AG20443 (cell line): ENCODE measurements around the gene SNAP91.
A peak's percentile ranks its signal among the peaks of the same experiment; 100 is the strongest.
"Not testable (repeated sequence)": the region's sequence is repeated elsewhere in the genome, so short reads cannot be mapped to it uniquely, and the experiment has no call there.

ENCODE experiments used
- DNase-seq: peaks from one replicate; pipeline ENCODE4 v3.0.0; 2012; ENCODE audit warnings: low spot score, mixed read lengths

Gene SNAP91

GRCh38 chr6:83615025-83615999 is 93.6 kb downstream of the SNAP91 start:
- DNase-seq: peak; percentile 39

- no peak for DNase-seq
Observed at GRCh38 chr6:83613378-83613777, 95.5 kb downstream of the SNAP91 start.

- DNase-seq: no peak
Observed at GRCh38 chr6:83609248-83609647, 99.7 kb downstream of the SNAP91 start.

GRCh38 chr6:83605517-83605916 is 103.4 kb downstream of the SNAP91 start:
- DNase-seq: no peak

GRCh38 chr6:83603551-83603950 is 105.3 kb downstream of the SNAP91 start:
- DNase-seq: no peak

GRCh38 chr6:83601119-83601518 is 107.8 kb downstream of the SNAP91 start:
- DNase-seq: no peak

GRCh38 chr6:83600459-83600858 is 108.4 kb downstream of the SNAP91 start:
- DNase-seq: no peak

GRCh38 chr6:83597511-83597910 is 111.4 kb downstream of the SNAP91 start:
- DNase-seq: no peak

GRCh38 chr6:83597051-83597450 is 111.8 kb downstream of the SNAP91 start:
- no peak for DNase-seq

GRCh38 chr6:83594941-83595340 is 114.0 kb downstream of the SNAP91 start:
- no peak for DNase-seq

- no peak for DNase-seq
Observed at GRCh38 chr6:83593395-83593785, 115.5 kb downstream of the SNAP91 start.

GRCh38 chr6:83592770-83593394 is 116.0 kb downstream of the SNAP91 start:
- DNase-seq: peak; percentile 23

- DNase-seq: no peak
Observed at GRCh38 chr6:83590416-83590815, 118.5 kb downstream of the SNAP91 start.

GRCh38 chr6:83589076-83589475 is 119.8 kb downstream of the SNAP91 start:
- no peak for DNase-seq

- DNase-seq: no peak
Observed at GRCh38 chr6:83578057-83578456, 130.8 kb downstream of the SNAP91 start.

GRCh38 chr6:83574783-83575182 is 134.1 kb downstream of the SNAP91 start:
- no peak for DNase-seq

- not testable (repeated sequence) for DNase-seq
Observed at GRCh38 chr6:83571663-83572185, 137.2 kb downstream of the SNAP91 start.

GRCh38 chr6:83558975-83559374 is 149.9 kb downstream of the SNAP91 start:
- no peak for DNase-seq

GRCh38 chr6:83556871-83557270 is 152.0 kb downstream of the SNAP91 start:
- no peak for DNase-seq

GRCh38 chr6:83551748-83552147 is 157.2 kb downstream of the SNAP91 start:
- not testable (repeated sequence) for DNase-seq

- not testable (repeated sequence) for DNase-seq
Observed at GRCh38 chr6:83550482-83550881, 158.4 kb downstream of the SNAP91 start.

- no peak for DNase-seq
Observed at GRCh38 chr6:83546636-83547035, 162.3 kb downstream of the SNAP91 start.

GRCh38 chr6:83539678-83540077 is 169.2 kb downstream of the SNAP91 start:
- DNase-seq: no peak
